ENCODE measurements around the gene TIMP4. TPM values are rescaled to one million over a fixed set of nuclear protein-coding genes. Genes with fewer than 3 reads are reported as not detected.

The TIMP4 gene
- total and polyA plus RNA-seq, 4 donors: 0.36 to 1.7 (median 0.76) TPM

- TF ChIP-seq SP1 (IDR thresholded peaks at IDR 0.05) (no peak), HNF4G (IDR thresholded peaks at IDR 0.05) (no peak), TAF1 (conservative IDR thresholded peaks at IDR 0.05) (no peak), RXRA (IDR thresholded peaks at IDR 0.05) (no peak), NR2F2 (IDR thresholded peaks at IDR 0.05) (no peak), EGR1 (IDR thresholded peaks at IDR 0.05; ENCODE audit: low read depth in 2 of 2) (no peak), HNF4A (conservative IDR thresholded peaks at IDR 0.05) (no peak), FOXA2 (IDR thresholded peaks at IDR 0.05) (no peak), GABPA (IDR thresholded peaks at IDR 0.05 in 1 of 2, conservative IDR thresholded peaks at IDR 0.05 in 1 of 2) (no peak), FOXA1 (IDR thresholded peaks at IDR 0.05) (no peak), JUND (IDR thresholded peaks at IDR 0.05) (no peak)
- TF ChIP-seq, protein P1, sequence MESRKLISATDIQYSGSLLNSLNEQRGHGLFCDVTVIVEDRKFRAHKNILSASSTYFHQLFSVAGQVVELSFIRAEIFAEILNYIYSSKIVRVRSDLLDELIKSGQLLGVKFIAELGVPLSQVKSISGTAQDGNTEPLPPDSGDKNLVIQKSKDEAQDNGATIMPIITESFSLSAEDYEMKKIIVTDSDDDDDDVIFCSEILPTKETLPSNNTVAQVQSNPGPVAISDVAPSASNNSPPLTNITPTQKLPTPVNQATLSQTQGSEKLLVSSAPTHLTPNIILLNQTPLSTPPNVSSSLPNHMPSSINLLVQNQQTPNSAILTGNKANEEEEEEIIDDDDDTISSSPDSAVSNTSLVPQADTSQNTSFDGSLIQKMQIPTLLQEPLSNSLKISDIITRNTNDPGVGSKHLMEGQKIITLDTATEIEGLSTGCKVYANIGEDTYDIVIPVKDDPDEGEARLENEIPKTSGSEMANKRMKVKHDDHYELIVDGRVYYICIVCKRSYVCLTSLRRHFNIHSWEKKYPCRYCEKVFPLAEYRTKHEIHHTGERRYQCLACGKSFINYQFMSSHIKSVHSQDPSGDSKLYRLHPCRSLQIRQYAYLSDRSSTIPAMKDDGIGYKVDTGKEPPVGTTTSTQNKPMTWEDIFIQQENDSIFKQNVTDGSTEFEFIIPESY (IDR thresholded peaks at IDR 0.05): no peak
- TF ChIP-seq, protein P2, sequence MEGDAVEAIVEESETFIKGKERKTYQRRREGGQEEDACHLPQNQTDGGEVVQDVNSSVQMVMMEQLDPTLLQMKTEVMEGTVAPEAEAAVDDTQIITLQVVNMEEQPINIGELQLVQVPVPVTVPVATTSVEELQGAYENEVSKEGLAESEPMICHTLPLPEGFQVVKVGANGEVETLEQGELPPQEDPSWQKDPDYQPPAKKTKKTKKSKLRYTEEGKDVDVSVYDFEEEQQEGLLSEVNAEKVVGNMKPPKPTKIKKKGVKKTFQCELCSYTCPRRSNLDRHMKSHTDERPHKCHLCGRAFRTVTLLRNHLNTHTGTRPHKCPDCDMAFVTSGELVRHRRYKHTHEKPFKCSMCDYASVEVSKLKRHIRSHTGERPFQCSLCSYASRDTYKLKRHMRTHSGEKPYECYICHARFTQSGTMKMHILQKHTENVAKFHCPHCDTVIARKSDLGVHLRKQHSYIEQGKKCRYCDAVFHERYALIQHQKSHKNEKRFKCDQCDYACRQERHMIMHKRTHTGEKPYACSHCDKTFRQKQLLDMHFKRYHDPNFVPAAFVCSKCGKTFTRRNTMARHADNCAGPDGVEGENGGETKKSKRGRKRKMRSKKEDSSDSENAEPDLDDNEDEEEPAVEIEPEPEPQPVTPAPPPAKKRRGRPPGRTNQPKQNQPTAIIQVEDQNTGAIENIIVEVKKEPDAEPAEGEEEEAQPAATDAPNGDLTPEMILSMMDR (IDR thresholded peaks at IDR 0.05; ENCODE audit: low read depth, low read length, missing input control): no peak
- TF ChIP-seq, protein P3, sequence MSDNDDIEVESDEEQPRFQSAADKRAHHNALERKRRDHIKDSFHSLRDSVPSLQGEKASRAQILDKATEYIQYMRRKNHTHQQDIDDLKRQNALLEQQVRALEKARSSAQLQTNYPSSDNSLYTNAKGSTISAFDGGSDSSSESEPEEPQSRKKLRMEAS (IDR thresholded peaks at IDR 0.05): no peak
- TF ChIP-seq, protein P4, sequence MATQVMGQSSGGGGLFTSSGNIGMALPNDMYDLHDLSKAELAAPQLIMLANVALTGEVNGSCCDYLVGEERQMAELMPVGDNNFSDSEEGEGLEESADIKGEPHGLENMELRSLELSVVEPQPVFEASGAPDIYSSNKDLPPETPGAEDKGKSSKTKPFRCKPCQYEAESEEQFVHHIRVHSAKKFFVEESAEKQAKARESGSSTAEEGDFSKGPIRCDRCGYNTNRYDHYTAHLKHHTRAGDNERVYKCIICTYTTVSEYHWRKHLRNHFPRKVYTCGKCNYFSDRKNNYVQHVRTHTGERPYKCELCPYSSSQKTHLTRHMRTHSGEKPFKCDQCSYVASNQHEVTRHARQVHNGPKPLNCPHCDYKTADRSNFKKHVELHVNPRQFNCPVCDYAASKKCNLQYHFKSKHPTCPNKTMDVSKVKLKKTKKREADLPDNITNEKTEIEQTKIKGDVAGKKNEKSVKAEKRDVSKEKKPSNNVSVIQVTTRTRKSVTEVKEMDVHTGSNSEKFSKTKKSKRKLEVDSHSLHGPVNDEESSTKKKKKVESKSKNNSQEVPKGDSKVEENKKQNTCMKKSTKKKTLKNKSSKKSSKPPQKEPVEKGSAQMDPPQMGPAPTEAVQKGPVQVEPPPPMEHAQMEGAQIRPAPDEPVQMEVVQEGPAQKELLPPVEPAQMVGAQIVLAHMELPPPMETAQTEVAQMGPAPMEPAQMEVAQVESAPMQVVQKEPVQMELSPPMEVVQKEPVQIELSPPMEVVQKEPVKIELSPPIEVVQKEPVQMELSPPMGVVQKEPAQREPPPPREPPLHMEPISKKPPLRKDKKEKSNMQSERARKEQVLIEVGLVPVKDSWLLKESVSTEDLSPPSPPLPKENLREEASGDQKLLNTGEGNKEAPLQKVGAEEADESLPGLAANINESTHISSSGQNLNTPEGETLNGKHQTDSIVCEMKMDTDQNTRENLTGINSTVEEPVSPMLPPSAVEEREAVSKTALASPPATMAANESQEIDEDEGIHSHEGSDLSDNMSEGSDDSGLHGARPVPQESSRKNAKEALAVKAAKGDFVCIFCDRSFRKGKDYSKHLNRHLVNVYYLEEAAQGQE (IDR thresholded peaks at IDR 0.05): no peak
- peaks cover 0 to 2% (median 0%) of the 10 kb centered on the region in 4 donors for H3K4me1 ChIP-seq (ENCODE audit: control insufficient read depth in 4 of 4, insufficient read depth in 4 of 4, low read length in 3 of 4)
- no peak for DNase-seq (ENCODE audit: low spot score)
- no peak overlapping the region for H3K27ac ChIP-seq (ENCODE audit: low read depth in 1 of 2, low read length in 2 of 2)
- H3K9ac ChIP-seq (ENCODE audit: low read depth in 1 of 2, low read length in 2 of 2): no peak overlapping the region
- H3K4me3 ChIP-seq (ENCODE audit: low read depth in 1 of 3, low read length in 3 of 3): no peak overlapping the region
- no peaks in the 10 kb centered on the region for H3K27me3 ChIP-seq (ENCODE audit: control insufficient read depth in 4 of 4, insufficient read depth in 4 of 4, low read length in 3 of 4)
- H3K36me3 ChIP-seq (ENCODE audit: control insufficient read depth in 4 of 4, insufficient read depth in 3 of 4, low read depth in 1 of 4, low read length in 3 of 4): no peaks in the 10 kb centered on the region
- peaks cover 0 to under 1% (median 0%) of the 10 kb centered on the region in 4 donors for H3K9me3 ChIP-seq (ENCODE audit: control insufficient read depth in 4 of 4, low read length in 3 of 4)
- 84% methylated on average over 3 of the region's 3 CpGs for WGBS
Observed at GRCh38 chr3:12196684-12197083, 38.0 kb upstream of the TIMP4 start.

DNA sequence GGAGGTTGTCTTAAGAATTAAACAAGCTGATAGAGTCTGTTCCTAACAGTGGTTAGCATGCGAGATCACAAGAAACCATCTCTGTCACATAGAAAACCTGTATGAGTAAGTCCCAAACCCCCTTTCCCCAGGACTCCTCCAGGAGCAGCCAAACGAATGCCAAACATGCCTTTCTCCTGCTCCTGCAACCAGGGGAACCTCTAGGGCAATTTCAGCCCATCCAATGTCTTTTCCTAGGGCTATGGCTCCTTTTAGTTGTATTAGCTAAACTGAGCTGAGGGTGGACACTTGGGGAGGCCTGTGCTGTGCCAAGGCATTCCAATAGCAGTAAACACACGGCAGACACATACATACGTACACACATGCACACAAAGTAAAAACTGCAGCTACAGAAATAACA is 36.5 kb upstream of the TIMP4 start:
- WGBS: 92% methylated on average over 4 of the region's 4 CpGs
- Histone ChIP-seq H3K27me3 (ENCODE audit: control insufficient read depth in 4 of 4, insufficient read depth in 4 of 4, low read length in 3 of 4) (no peaks in the 10 kb centered on the region), H3K9me3 (ENCODE audit: control insufficient read depth in 4 of 4, low read length in 3 of 4) (no peaks in the 10 kb centered on the region), H3K4me3 (ENCODE audit: low read depth in 1 of 3, low read length in 3 of 3) (no peak overlapping the region), H3K27ac (ENCODE audit: low read depth in 1 of 2, low read length in 2 of 2) (no peak overlapping the region), H3K4me1 (ENCODE audit: control insufficient read depth in 4 of 4, insufficient read depth in 4 of 4, low read length in 3 of 4) (peaks cover 0 to 2% (median 0%) of the 10 kb centered on the region in 4 donors), H3K9ac (ENCODE audit: low read depth in 1 of 2, low read length in 2 of 2) (no peak overlapping the region), H3K36me3 (ENCODE audit: control insufficient read depth in 4 of 4, insufficient read depth in 3 of 4, low read depth in 1 of 4, low read length in 3 of 4) (no peaks in the 10 kb centered on the region)
- no peak for DNase-seq (ENCODE audit: low spot score)
- TF ChIP-seq SP1 (IDR thresholded peaks at IDR 0.05) (no peak), NR2F2 (IDR thresholded peaks at IDR 0.05) (no peak), FOXA1 (IDR thresholded peaks at IDR 0.05) (no peak), RXRA (IDR thresholded peaks at IDR 0.05) (no peak), HNF4A (conservative IDR thresholded peaks at IDR 0.05) (no peak), GABPA (IDR thresholded peaks at IDR 0.05 in 1 of 2, conservative IDR thresholded peaks at IDR 0.05 in 1 of 2) (no peak), TAF1 (conservative IDR thresholded peaks at IDR 0.05) (no peak), RAD21 (IDR thresholded peaks at IDR 0.05) (no peak), YY1 (IDR thresholded peaks at IDR 0.05) (no peak), JUND (IDR thresholded peaks at IDR 0.05) (no peak)
- TF ChIP-seq, protein P4 (IDR thresholded peaks at IDR 0.05): no peak
- TF ChIP-seq, protein P2 (IDR thresholded peaks at IDR 0.05; ENCODE audit: low read depth, low read length, missing input control): no peak
- TF ChIP-seq, protein P3 (IDR thresholded peaks at IDR 0.05): no peak

Measured in liver (tissue), 9 donors.